SH-SY5Y (cell line): ENCODE data around the gene PCNX1.

Experiments used
- GATA2 ChIP-seq: IDR thresholded peaks from 2 replicates; pipeline ENCODE4 v1.6.1; 2011; ENCODE audit warnings: mild to moderate bottlenecking, low read depth, low read length
- GATA3 ChIP-seq: IDR thresholded peaks from 2 replicates; pipeline ENCODE4 v1.6.1; 2011; ENCODE audit warnings: low read depth, mild to moderate bottlenecking, low read length, moderate library complexity

- TF ChIP-seq GATA3 (no peak), GATA2 (no peak)
These were observed 129.2 kb downstream of the PCNX1 start for GRCh38 chr14:71036433-71036832.
